ENCODE measurements around the gene PRSS21.

DNA sequence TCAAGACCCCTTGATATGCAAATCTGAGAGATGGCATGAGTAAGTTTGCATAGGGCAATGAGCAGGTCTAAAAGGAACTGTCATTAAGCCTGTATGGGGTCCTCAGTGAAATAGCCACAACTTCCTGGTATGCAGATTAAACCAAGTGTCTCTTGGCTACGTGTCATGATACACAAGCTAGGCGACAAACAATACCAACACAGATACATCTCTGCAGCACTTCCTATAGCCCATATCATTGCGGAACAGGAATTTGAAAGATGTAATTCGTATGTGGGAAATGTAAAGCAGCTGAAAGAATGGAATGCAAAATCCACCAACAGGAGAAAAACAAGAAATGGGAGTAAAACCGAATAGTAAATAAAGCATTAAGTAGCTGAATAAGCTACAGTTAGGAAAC is 28.1 kb downstream of the PRSS21 start:
- TF ChIP-seq SP1 (CRISPR knock-in tag; conservative IDR thresholded peaks at IDR 0.05), result no peak
- TF ChIP-seq, protein P1, sequence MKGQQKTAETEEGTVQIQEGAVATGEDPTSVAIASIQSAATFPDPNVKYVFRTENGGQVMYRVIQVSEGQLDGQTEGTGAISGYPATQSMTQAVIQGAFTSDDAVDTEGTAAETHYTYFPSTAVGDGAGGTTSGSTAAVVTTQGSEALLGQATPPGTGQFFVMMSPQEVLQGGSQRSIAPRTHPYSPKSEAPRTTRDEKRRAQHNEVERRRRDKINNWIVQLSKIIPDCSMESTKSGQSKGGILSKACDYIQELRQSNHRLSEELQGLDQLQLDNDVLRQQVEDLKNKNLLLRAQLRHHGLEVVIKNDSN (CRISPR knock-in tag; IDR thresholded peaks at IDR 0.05), result no peak
- TF ChIP-seq, protein P2, sequence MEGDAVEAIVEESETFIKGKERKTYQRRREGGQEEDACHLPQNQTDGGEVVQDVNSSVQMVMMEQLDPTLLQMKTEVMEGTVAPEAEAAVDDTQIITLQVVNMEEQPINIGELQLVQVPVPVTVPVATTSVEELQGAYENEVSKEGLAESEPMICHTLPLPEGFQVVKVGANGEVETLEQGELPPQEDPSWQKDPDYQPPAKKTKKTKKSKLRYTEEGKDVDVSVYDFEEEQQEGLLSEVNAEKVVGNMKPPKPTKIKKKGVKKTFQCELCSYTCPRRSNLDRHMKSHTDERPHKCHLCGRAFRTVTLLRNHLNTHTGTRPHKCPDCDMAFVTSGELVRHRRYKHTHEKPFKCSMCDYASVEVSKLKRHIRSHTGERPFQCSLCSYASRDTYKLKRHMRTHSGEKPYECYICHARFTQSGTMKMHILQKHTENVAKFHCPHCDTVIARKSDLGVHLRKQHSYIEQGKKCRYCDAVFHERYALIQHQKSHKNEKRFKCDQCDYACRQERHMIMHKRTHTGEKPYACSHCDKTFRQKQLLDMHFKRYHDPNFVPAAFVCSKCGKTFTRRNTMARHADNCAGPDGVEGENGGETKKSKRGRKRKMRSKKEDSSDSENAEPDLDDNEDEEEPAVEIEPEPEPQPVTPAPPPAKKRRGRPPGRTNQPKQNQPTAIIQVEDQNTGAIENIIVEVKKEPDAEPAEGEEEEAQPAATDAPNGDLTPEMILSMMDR (IDR thresholded peaks at IDR 0.05), result no peak
- TF ChIP-seq, protein P3, sequence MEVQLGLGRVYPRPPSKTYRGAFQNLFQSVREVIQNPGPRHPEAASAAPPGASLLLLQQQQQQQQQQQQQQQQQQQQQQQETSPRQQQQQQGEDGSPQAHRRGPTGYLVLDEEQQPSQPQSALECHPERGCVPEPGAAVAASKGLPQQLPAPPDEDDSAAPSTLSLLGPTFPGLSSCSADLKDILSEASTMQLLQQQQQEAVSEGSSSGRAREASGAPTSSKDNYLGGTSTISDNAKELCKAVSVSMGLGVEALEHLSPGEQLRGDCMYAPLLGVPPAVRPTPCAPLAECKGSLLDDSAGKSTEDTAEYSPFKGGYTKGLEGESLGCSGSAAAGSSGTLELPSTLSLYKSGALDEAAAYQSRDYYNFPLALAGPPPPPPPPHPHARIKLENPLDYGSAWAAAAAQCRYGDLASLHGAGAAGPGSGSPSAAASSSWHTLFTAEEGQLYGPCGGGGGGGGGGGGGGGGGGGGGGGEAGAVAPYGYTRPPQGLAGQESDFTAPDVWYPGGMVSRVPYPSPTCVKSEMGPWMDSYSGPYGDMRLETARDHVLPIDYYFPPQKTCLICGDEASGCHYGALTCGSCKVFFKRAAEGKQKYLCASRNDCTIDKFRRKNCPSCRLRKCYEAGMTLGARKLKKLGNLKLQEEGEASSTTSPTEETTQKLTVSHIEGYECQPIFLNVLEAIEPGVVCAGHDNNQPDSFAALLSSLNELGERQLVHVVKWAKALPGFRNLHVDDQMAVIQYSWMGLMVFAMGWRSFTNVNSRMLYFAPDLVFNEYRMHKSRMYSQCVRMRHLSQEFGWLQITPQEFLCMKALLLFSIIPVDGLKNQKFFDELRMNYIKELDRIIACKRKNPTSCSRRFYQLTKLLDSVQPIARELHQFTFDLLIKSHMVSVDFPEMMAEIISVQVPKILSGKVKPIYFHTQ (CRISPR knock-in tag; IDR thresholded peaks at IDR 0.05), result no peak
- no peak for TF ChIP-seq SMAD3 (CRISPR knock-in tag; IDR thresholded peaks at IDR 0.05; ENCODE audit: borderline replicate concordance)
- no peak for TF ChIP-seq TCF7 (CRISPR knock-in tag; IDR thresholded peaks at IDR 0.05; ENCODE audit: low read depth)
- TF ChIP-seq NFYB (CRISPR knock-in tag; conservative IDR thresholded peaks at IDR 0.05; ENCODE audit: low read depth), result no peak
- no peak for TF ChIP-seq ZNF138 (CRISPR knock-in tag; conservative IDR thresholded peaks at IDR 0.05)
- no peak for TF ChIP-seq TEAD1 (CRISPR knock-in tag; IDR thresholded peaks at IDR 0.05)
- TF ChIP-seq, protein P4, sequence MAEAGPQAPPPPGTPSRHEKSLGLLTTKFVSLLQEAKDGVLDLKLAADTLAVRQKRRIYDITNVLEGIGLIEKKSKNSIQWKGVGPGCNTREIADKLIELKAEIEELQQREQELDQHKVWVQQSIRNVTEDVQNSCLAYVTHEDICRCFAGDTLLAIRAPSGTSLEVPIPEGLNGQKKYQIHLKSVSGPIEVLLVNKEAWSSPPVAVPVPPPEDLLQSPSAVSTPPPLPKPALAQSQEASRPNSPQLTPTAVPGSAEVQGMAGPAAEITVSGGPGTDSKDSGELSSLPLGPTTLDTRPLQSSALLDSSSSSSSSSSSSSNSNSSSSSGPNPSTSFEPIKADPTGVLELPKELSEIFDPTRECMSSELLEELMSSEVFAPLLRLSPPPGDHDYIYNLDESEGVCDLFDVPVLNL (CRISPR knock-in tag; IDR thresholded peaks at IDR 0.05; ENCODE audit: borderline replicate concordance, low read depth), result no peak
- no peak for TF ChIP-seq FOXJ3 (CRISPR knock-in tag; IDR thresholded peaks at IDR 0.05; ENCODE audit: borderline replicate concordance)
- TF ChIP-seq PRRX2 (CRISPR knock-in tag; IDR thresholded peaks at IDR 0.05), result no peak
- TF ChIP-seq KAT7 (CRISPR knock-in tag; IDR thresholded peaks at IDR 0.05; ENCODE audit: borderline replicate concordance), result no peak

Measured in WTC11 (cell line).